Measurements from ENCODE around the gene GTF2H4.

GRCh38 chr6:30940361-30940986 lies 32.5 kb downstream of the GTF2H4 start, which contains the start of gene MUCL3:
- TF ChIP-seq CTCF (IDR thresholded peaks at IDR 0.05; ENCODE audit: insufficient read depth, low read length, poor library complexity, severe bottlenecking) (no peak), EZH2phosphoT487 (conservative IDR thresholded peaks at IDR 0.05; ENCODE audit: low read length) (no peak)

Data from SU-DHL-6 (cell line).